ENCODE data around the gene EAF1.
"Not testable (repeated sequence)": the region's sequence is repeated elsewhere in the genome, so short reads cannot be mapped to it uniquely, and the experiment has no call there.

The EAF1 gene

GRCh38 chr3:15451216-15452113 lies 24.1 kb downstream of the EAF1 start:
- DNase-seq (ENCODE audit: low read depth in 2 of 2) = no peak

GRCh38 chr3:15452156-15452555 lies 24.8 kb downstream of the EAF1 start:
- no peak for DNase-seq (ENCODE audit: low read depth in 2 of 2)

GRCh38 chr3:15452961-15453360 lies 25.6 kb downstream of the EAF1 start:
- DNase-seq (ENCODE audit: low read depth in 2 of 2) = no peak

GRCh38 chr3:15453501-15453900 lies 26.1 kb downstream of the EAF1 start:
- no peak for DNase-seq (ENCODE audit: low read depth in 2 of 2)

GRCh38 chr3:15453991-15454625 lies 26.7 kb downstream of the EAF1 start:
- DNase-seq (ENCODE audit: low read depth in 2 of 2) = no peak

GRCh38 chr3:15454965-15455364 lies 27.6 kb downstream of the EAF1 start:
- no peak for DNase-seq (ENCODE audit: low read depth in 2 of 2)

- no peak for DNase-seq (ENCODE audit: low read depth in 2 of 2)
Observed at GRCh38 chr3:15455756-15456155, 28.4 kb downstream of the EAF1 start.

GRCh38 chr3:15456321-15456720 lies 28.9 kb downstream of the EAF1 start:
- no peak for DNase-seq (ENCODE audit: low read depth in 2 of 2)

GRCh38 chr3:15456915-15457314 lies 29.5 kb downstream of the EAF1 start:
- not testable (repeated sequence) for DNase-seq (ENCODE audit: low read depth in 2 of 2)

- no peak for DNase-seq (ENCODE audit: low read depth in 2 of 2)
Observed at GRCh38 chr3:15458212-15458780, 30.9 kb downstream of the EAF1 start.

- no peak for DNase-seq (ENCODE audit: low read depth in 2 of 2)
Observed at GRCh38 chr3:15460891-15461531, 33.6 kb downstream of the EAF1 start.

- no peak for DNase-seq (ENCODE audit: low read depth in 2 of 2)
Observed at GRCh38 chr3:15462451-15462850, 35.1 kb downstream of the EAF1 start.

- no peak for DNase-seq (ENCODE audit: low read depth in 2 of 2)
Observed at GRCh38 chr3:15465876-15466585, 38.6 kb downstream of the EAF1 start.

- no peak for DNase-seq (ENCODE audit: low read depth in 2 of 2)
Observed at GRCh38 chr3:15467227-15468181, 40.1 kb downstream of the EAF1 start.

GRCh38 chr3:15470261-15470660 lies 42.9 kb downstream of the EAF1 start:
- no peak for DNase-seq (ENCODE audit: low read depth in 2 of 2)

- DNase-seq (ENCODE audit: low read depth in 2 of 2) = no peak
Observed at GRCh38 chr3:15470849-15471248, 43.5 kb downstream of the EAF1 start.

GRCh38 chr3:15471861-15472260 lies 44.5 kb downstream of the EAF1 start:
- no peak for DNase-seq (ENCODE audit: low read depth in 2 of 2)

GRCh38 chr3:15475161-15475560 lies 47.8 kb downstream of the EAF1 start:
- DNase-seq (ENCODE audit: low read depth in 2 of 2) = no peak

- no peak for DNase-seq (ENCODE audit: low read depth in 2 of 2)
Observed at GRCh38 chr3:15476378-15476777, 49.0 kb downstream of the EAF1 start.

- no peak for DNase-seq (ENCODE audit: low read depth in 2 of 2)
Observed at GRCh38 chr3:15477951-15478639, 50.7 kb downstream of the EAF1 start.

Measured in stimulated activated CD4-positive, alpha-beta T cell treated with anti-CD3 and anti-CD28 coated beads, Interleukin-1b, Interleukin-23, amount 100 ng/mL, for 4 hours (primary cell).